Endothelial cell (in vitro differentiated cells): ENCODE measurements around the gene VTN. TPM values are rescaled to one million over a fixed set of nuclear protein-coding genes. Genes with fewer than 3 reads are reported as not detected.

Experiments used
- DNase-seq: peaks from one replicate; pipeline ENCODE4 v3.0.0; 2021; ENCODE audit warnings: low spot score
- H3K27ac Mint-ChIP-seq: one replicate; pipeline ENCODE4 v1.8.0; 2021; ENCODE audit warnings: mixed read lengths, inconsistent platforms; ENCODE audit not compliant: unreplicated experiment
- H3K27me3 Mint-ChIP-seq: one replicate; pipeline ENCODE4 v1.8.0; 2021; ENCODE audit warnings: mild to moderate bottlenecking, moderate library complexity, mixed read lengths, inconsistent platforms; ENCODE audit not compliant: unreplicated experiment
- H3K36me3 Mint-ChIP-seq: one replicate; pipeline ENCODE4 v1.8.0; 2021; ENCODE audit warnings: mild to moderate bottlenecking, low read depth, mixed read lengths, inconsistent platforms; ENCODE audit not compliant: unreplicated experiment
- H3K4me1 Mint-ChIP-seq: one replicate; pipeline ENCODE4 v1.8.0; 2021; ENCODE audit warnings: mild to moderate bottlenecking, mixed read lengths, inconsistent platforms; ENCODE audit not compliant: unreplicated experiment
- H3K4me3 Mint-ChIP-seq: one replicate; pipeline ENCODE4 v1.8.0; 2021; ENCODE audit warnings: mild to moderate bottlenecking, mixed read lengths, inconsistent platforms; ENCODE audit not compliant: unreplicated experiment
- H3K9me3 Mint-ChIP-seq: one replicate; pipeline ENCODE4 v1.8.0; 2021; ENCODE audit warnings: mixed read lengths, inconsistent platforms; ENCODE audit not compliant: unreplicated experiment
- total RNA-seq: library from RNA; stranded (reverse); fragmentation: NEBNext Ultra II Directional; extraction: Animal tissue kit (Norgen Biotek cat#: 25700); gene quantifications from one replicate; pipeline ENCODE4 v1.2.1, GENCODE V29; 2021; ENCODE audit not compliant: unreplicated experiment
- TF ChIP-seq, protein P1 (sequence below): fragments of 200-600 bp; sonication (generic); IDR thresholded peaks from one replicate; pipeline ENCODE4 v1.5.0; 2021; ENCODE audit warnings: antibody characterized with exemption; ENCODE audit not compliant: unreplicated experiment

The VTN gene
- total RNA-seq, 1 donor from 2014 or later: not detected

DNA sequence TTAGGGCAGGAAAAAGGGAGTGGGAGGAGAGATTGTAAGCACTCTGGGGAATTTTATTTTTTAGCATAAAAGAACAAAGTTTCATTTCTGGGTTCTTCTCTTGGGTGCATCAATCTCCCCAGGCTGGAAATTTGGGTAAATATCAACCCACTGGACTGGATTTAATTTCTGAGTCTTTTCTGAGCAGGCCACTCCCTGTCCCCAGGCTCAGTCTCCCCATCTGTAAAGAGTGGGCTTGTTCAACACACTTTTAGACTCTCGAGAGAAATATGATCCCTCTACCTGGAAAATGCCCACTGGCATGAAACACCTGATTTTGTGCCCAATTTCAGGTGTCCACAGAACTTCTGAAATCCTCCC, 617 bp upstream of the VTN start:
- Mint-ChIP-seq H3K4me3 (peak overlapping the region; percentile 88), H3K27ac (no peak overlapping the region), H3K36me3 (no peaks in the 10 kb centered on the region)

DNA sequence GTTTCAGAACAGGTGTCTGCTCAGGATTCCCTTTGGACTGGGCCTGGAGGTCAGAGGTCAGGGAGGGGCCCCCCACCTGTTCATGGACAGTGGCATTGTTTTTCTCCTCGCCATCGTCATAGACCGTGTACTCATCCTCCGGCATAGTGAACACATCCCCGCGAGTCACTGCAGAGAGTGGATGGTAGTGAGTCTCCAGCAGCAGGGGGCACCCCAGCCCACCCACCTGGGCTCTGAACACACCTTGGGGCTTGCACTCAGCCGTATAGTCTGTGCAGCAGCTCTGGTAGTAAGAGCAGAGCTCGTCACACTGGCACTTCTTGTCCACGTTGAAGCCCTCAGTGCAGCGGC, 448 bp downstream of the VTN start:
- peaks cover 6% of the 10 kb centered on the region for H3K4me1 Mint-ChIP-seq
- TF ChIP-seq, protein P1, sequence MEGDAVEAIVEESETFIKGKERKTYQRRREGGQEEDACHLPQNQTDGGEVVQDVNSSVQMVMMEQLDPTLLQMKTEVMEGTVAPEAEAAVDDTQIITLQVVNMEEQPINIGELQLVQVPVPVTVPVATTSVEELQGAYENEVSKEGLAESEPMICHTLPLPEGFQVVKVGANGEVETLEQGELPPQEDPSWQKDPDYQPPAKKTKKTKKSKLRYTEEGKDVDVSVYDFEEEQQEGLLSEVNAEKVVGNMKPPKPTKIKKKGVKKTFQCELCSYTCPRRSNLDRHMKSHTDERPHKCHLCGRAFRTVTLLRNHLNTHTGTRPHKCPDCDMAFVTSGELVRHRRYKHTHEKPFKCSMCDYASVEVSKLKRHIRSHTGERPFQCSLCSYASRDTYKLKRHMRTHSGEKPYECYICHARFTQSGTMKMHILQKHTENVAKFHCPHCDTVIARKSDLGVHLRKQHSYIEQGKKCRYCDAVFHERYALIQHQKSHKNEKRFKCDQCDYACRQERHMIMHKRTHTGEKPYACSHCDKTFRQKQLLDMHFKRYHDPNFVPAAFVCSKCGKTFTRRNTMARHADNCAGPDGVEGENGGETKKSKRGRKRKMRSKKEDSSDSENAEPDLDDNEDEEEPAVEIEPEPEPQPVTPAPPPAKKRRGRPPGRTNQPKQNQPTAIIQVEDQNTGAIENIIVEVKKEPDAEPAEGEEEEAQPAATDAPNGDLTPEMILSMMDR: no peak
- no peak overlapping the region for H3K27ac Mint-ChIP-seq
- H3K4me3 Mint-ChIP-seq: no peak overlapping the region
- no peak for DNase-seq
- H3K36me3 Mint-ChIP-seq: no peaks in the 10 kb centered on the region
- no peaks in the 10 kb centered on the region for H3K9me3 Mint-ChIP-seq
- peaks cover 17% of the 10 kb centered on the region for H3K27me3 Mint-ChIP-seq

More for the DNA sequence above, 617 bp upstream of the VTN start:
- TF ChIP-seq, protein P1: no peak
- DNase-seq: no peak
- Mint-ChIP-seq H3K4me1 (peaks cover 6% of the 10 kb centered on the region), H3K27me3 (peaks cover 17% of the 10 kb centered on the region), H3K9me3 (no peaks in the 10 kb centered on the region)

DNA sequence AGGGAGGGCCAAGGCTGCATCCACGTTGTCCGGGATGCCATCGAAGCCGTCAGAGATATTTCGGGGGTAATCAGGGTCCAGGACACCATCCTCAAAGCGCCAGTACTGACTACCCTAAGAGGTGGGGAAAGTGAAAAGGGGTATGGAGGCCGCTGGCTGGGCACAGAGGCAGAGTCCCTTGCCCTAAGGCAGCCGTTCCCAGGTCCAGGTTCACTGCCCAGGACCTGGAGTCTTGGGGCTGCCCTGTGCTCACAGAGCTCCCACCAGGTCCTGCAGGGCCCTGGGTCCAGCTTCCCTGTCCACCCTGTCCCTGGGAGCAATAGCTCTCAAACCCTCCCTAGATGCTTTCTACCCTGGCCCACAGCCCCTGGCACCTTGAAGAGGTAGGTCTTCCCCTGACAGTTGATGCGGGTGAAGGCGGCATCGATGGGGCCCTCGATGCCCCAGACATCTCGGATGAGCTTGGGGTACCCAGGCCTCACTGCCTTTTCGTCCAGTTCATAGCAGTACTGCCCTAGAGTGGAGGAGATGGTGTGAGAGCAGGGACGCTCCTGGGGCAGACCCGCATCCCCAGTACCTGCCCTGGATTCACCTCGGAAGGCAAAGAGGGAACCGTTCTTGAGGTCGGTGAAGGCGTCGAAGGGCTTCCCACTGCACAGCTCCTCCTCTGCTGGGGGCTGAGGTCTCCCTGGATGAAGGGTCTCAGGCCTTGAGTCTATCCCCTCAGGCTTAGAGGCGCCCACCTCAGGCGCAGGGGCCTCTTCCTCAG, 1.0 kb downstream of the VTN start:
- TF ChIP-seq, protein P1: no peak
- Mint-ChIP-seq H3K27ac (no peak overlapping the region), H3K9me3 (no peaks in the 10 kb centered on the region), H3K27me3 (peaks cover 15% of the 10 kb centered on the region), H3K4me3 (no peak overlapping the region), H3K4me1 (peaks cover 6% of the 10 kb centered on the region), H3K36me3 (no peaks in the 10 kb centered on the region)
- DNase-seq: no peak

DNA sequence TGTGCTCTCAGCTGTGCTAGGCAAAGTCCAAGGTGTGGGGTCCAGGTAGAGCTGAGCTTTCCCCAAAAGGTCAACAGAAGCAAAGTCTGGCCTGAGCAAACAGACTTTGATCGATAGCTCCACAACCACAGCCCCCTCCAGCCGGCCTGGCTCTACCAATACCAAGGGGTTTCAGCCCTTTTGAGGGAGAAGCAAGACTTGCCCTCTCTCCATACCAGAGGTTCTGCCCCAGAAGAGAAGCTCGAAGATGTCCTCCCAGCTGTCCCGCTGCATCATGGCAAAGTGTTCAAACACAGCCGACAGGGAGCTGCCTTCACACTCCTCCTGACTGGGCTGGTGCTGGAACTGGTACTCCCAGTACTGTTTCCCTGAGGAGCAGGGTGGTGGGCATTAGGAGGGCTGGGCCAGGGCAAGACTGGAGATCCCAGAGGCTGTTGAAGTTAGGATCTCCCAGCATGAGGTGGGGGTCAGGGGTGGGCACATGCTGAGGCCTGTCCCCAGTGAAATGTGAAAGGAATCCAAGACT, 1.7 kb downstream of the VTN start:
- peaks cover 3% of the 10 kb centered on the region for H3K36me3 Mint-ChIP-seq

More for the DNA sequence above, 1.7 kb downstream of the VTN start:
- H3K27ac Mint-ChIP-seq: no peak overlapping the region
- DNase-seq: no peak
- no peak overlapping the region for H3K4me3 Mint-ChIP-seq
- H3K27me3 Mint-ChIP-seq: peaks cover 10% of the 10 kb centered on the region
- peaks cover 6% of the 10 kb centered on the region for H3K4me1 Mint-ChIP-seq
- H3K9me3 Mint-ChIP-seq: no peaks in the 10 kb centered on the region
- TF ChIP-seq, protein P1: no peak
